Thymus (tissue), 11 donors: ENCODE results near the gene ADK. TPM values are rescaled to one million over a fixed set of nuclear protein-coding genes. Genes with fewer than 3 reads are reported as not detected.
"Not testable (repeated sequence)": the region's sequence is repeated elsewhere in the genome, so short reads cannot be mapped to it uniquely, and the experiment has no call there.

ENCODE experiments used
- DNase-seq, 9 donors: peaks; one replicate each; pipeline ENCODE4 v3.0.0-alpha.2; 2013; ENCODE audit warnings: low spot score in 9 of 9, low read depth in 6 of 9, missing footprints in 1 of 9
- H3K27ac ChIP-seq, 2 donors: one replicate each; pipeline ENCODE4 v1.5.1; 2013; ENCODE audit warnings: control low read depth in 1 of 2, low read depth in 1 of 2, low read length in 1 of 2, mild to moderate bottlenecking in 1 of 2, moderate library complexity in 1 of 2
- H3K27me3 ChIP-seq, 2 donors: one replicate each; pipeline ENCODE4 v1.5.1; 2013; ENCODE audit warnings: low read length in 1 of 2; ENCODE audit not compliant: control insufficient read depth in 2 of 2, insufficient read depth in 1 of 2
- H3K36me3 ChIP-seq, 2 donors: one replicate each; pipeline ENCODE4 v1.5.1; 2013; ENCODE audit warnings: low read length in 1 of 2, mild to moderate bottlenecking in 1 of 2, moderate library complexity in 1 of 2; ENCODE audit not compliant: control insufficient read depth in 2 of 2, insufficient read depth in 2 of 2
- H3K4me1 ChIP-seq, 2 donors: one replicate each; pipeline ENCODE4 v1.5.1; 2013; ENCODE audit warnings: low read length in 2 of 2; ENCODE audit not compliant: control insufficient read depth in 2 of 2, insufficient read depth in 2 of 2
- H3K4me3 ChIP-seq, 2 donors: one replicate each; pipeline ENCODE4 v1.5.1; 2013; ENCODE audit warnings: low read length in 2 of 2, control low read depth in 1 of 2, mild to moderate bottlenecking in 1 of 2
- H3K9me3 ChIP-seq, 2 donors: one replicate each; pipeline ENCODE4 v1.5.1; 2013; ENCODE audit warnings: low read length in 1 of 2, mild to moderate bottlenecking in 1 of 2; ENCODE audit not compliant: control insufficient read depth in 2 of 2, insufficient read depth in 1 of 2
- WGBS: extraction: QIAGEN DNeasy Blood & Tissue Kit; methylation state at CpG from one replicate; pipeline ENCODE4 v1.1.7; 2013; 5-methylcytosine and 5-hydroxymethylcytosine counted together
- polyA plus RNA-seq: library from polyadenylated mRNA; stranded (reverse); fragments of 200-250 nt; gene quantifications from one replicate; pipeline ENCODE4 v1.2.3, GENCODE V29; 2013
- total RNA-seq: library from RNA; stranded (reverse); fragments of 120-200 nt; gene quantifications from one replicate; pipeline ENCODE4 v1.2.4, GENCODE V29; 2013
- donor health status: healthy.

ADK gene
- total and polyA plus RNA-seq, 2 donors: 32.0 to 33.2 TPM

DNA sequence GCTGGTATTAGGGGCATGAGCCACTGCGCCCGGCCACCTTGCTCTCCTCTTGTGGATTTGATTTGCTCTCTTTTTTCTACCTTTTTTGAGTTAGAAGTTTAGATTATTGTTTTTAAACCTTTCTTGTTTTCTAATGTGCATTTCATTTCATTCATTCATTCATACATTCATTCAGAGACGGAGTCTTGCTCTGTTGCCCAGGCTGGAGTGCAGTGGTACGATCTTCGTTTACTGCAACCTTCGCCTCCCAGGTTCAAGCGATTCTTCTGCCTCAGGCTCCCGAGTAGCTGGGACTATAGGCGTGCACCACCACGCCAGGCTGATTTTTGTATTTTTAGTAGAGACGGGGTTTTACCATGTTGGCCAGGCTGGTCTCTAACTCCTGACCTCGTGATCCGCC, 37.6 kb downstream of the ADK start:
- not testable (repeated sequence) for H3K4me3 ChIP-seq, H3K27me3 ChIP-seq, H3K4me1 ChIP-seq, H3K27ac ChIP-seq, H3K36me3 ChIP-seq, DNase-seq, H3K9me3 ChIP-seq
- 98% methylated on average over 13 of the region's 13 CpGs for WGBS

DNA sequence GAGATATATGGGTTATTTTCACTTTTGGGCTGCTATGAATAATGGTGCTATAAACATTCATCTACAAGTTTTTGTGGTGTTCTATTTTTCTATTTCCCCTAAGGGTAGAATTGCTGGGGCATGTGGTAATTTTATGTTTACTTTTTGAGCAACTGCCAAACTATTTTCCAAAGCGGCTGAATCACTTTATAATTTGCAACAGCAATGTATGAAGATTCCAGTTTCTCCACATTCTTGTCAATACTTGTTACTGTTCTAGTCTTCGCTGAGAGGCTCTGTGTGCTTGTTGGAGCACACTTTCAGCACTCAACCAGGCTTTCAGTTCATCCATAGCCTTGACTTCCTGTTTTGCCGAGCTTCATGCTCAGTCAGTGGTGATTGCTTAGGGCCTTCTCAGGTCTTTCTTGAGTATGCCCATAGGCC, 39.0 kb downstream of the ADK start:
- peak in 7 of 9 donors; percentile 19 to 67 (median 26) for DNase-seq
- peak overlapping the region; percentile 68 to 84 for H3K27ac ChIP-seq
- H3K4me1 ChIP-seq: peaks cover 4 to 7% of the 10 kb centered on the region in 2 donors
- no peak overlapping the region for H3K4me3 ChIP-seq
- WGBS: 8% methylated on average over 3 of the region's 3 CpGs
- H3K9me3 ChIP-seq: no peaks in the 10 kb centered on the region
- peaks cover 0 to 2% of the 10 kb centered on the region in 2 donors for H3K27me3 ChIP-seq
- no peaks in the 10 kb centered on the region for H3K36me3 ChIP-seq

DNA sequence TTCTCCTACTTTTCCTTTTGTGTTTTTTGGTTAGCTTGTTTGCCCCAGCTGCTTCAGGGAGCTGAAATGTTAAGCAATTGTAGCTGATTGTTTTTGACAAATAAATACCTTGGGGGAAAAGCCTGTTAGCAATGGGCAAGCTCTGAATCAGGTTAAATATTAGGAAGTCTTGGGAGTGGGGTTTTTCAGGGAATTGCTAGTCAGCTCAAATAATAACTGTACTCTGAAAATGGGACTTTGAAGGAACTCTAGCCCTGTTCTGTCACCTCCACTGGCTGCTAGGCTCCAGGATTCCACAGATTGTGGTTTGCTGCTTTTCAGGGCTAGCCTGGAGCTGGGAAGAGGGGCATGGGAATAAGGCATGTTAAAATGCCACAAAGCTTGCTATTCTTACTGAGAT, 39.5 kb downstream of the ADK start:
- H3K9me3 ChIP-seq: no peaks in the 10 kb centered on the region
- no peak overlapping the region for H3K4me3 ChIP-seq
- no peaks in the 10 kb centered on the region for H3K36me3 ChIP-seq
- peaks cover 0 to 2% of the 10 kb centered on the region in 2 donors for H3K27me3 ChIP-seq
- H3K27ac ChIP-seq: peak overlapping the region; percentile 68 to 84
- DNase-seq: no peak
- H3K4me1 ChIP-seq: peaks cover 4 to 7% of the 10 kb centered on the region in 2 donors

GRCh38 chr10:74194545-74194944, 43.5 kb downstream of the ADK start:
- WGBS: 76% methylated on average over 3 of the region's 3 CpGs

GRCh38 chr10:74194999-74195398, 44.0 kb downstream of the ADK start:
- DNase-seq: no peak
- 94% methylated on average over 3 of the region's 3 CpGs for WGBS
- Histone ChIP-seq H3K9me3 (no peaks in the 10 kb centered on the region), H3K4me1 (peaks cover 4 to 7% of the 10 kb centered on the region in 2 donors), H3K27me3 (peaks cover 0 to 2% of the 10 kb centered on the region in 2 donors), H3K4me3 (no peak overlapping the region), H3K36me3 (no peaks in the 10 kb centered on the region), H3K27ac (no peak overlapping the region)

More at GRCh38 chr10:74194545-74194944, 43.5 kb downstream of the ADK start:
- Histone ChIP-seq H3K27me3 (peaks cover 0 to 2% of the 10 kb centered on the region in 2 donors), H3K27ac (no peak overlapping the region), H3K9me3 (no peaks in the 10 kb centered on the region), H3K4me1 (peaks cover 4 to 7% of the 10 kb centered on the region in 2 donors), H3K4me3 (no peak overlapping the region), H3K36me3 (no peaks in the 10 kb centered on the region)
- DNase-seq: no peak

DNA sequence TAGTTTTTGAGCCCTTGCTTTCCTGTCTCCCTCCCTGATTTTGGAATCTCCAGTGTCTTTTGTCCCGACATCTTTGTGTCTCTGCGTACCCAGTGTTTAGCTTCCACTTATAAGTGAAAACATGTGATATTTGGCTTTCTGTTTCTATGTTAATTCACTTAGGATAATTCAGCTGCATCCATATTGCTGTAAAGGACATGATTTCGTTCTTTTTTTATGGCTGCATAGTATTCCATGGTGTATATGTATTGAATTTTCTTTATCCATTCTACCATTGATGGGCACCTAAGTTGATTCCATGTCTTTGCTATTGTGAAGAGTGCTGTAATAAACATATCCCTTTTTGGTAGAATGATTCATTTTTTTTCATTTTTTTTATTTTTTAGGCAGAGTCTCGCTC, 48.3 kb downstream of the ADK start:
- no peaks in the 10 kb centered on the region for H3K9me3 ChIP-seq
- no peaks in the 10 kb centered on the region for H3K36me3 ChIP-seq
- H3K4me1 ChIP-seq: no peaks in the 10 kb centered on the region
- no peak for DNase-seq
- H3K27me3 ChIP-seq: no peaks in the 10 kb centered on the region
- no peak overlapping the region for H3K27ac ChIP-seq
- H3K4me3 ChIP-seq: no peak overlapping the region
- over 99% methylated on average over 4 of the region's 4 CpGs for WGBS

GRCh38 chr10:74202356-74202755, 51.3 kb downstream of the ADK start:
- WGBS: 97% methylated on average over 2 of the region's 2 CpGs

GRCh38 chr10:74206746-74207145, 55.7 kb downstream of the ADK start:
- no peaks in the 10 kb centered on the region for H3K27me3 ChIP-seq
- no peak overlapping the region for H3K4me3 ChIP-seq
- WGBS: 95% methylated on average over 6 of the region's 6 CpGs
- DNase-seq: no peak
- H3K9me3 ChIP-seq: no peaks in the 10 kb centered on the region
- no peak overlapping the region for H3K27ac ChIP-seq
- peaks cover 0 to 3% of the 10 kb centered on the region in 2 donors for H3K4me1 ChIP-seq
- H3K36me3 ChIP-seq: no peaks in the 10 kb centered on the region

More at GRCh38 chr10:74202356-74202755, 51.3 kb downstream of the ADK start:
- H3K27me3 ChIP-seq: no peaks in the 10 kb centered on the region
- no peaks in the 10 kb centered on the region for H3K36me3 ChIP-seq
- H3K9me3 ChIP-seq: no peaks in the 10 kb centered on the region
- no peak overlapping the region for H3K27ac ChIP-seq
- H3K4me3 ChIP-seq: no peak overlapping the region
- no peaks in the 10 kb centered on the region for H3K4me1 ChIP-seq
- DNase-seq: no peak

DNA sequence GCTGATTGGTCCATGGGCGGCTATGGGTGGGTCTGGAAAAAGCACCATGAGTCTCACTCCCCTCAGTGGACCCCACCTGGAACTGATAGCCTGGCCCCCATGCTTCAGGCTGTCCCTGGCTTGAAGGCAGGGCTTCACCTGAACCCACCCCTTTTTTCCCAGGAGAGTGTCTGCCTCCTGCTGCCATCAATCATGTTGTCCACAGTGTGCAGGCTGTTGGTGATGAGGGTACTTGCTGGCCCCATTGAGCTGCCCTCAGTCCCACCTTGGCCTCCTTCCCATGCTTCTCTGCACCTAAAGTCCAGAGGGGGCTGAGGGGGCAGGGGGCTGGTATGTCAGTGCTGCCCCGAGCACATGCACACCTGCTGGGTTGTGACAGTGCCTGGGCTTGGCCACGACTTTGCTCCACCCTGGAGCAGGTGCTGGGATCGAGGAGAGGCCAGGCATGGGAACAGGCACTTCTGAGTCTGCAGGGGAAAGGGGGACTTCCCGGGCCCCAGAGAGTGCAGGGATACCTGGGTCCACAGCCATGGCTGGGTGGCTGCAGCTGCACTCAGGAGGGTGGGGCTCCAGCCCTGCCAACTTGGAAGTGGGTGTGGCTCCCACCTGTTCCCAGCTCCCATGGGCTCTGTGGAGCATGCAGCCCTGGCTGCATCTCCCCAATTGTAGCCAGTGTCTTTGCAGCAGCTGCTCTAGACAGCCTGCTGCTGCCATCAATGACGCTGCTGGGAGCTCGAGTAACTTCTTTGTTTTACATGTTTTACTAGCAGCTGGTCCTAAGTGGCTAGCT, 56.9 kb downstream of the ADK start:
- peaks cover 0 to 3% of the 10 kb centered on the region in 2 donors for H3K4me1 ChIP-seq
- H3K4me3 ChIP-seq: no peak overlapping the region
- H3K27ac ChIP-seq: no peak overlapping the region
- H3K9me3 ChIP-seq: no peaks in the 10 kb centered on the region
- peak in 1 of 9 donors; percentile 16 for DNase-seq
- WGBS: 94% methylated on average over 7 of the region's 7 CpGs
- no peaks in the 10 kb centered on the region for H3K27me3 ChIP-seq
- H3K36me3 ChIP-seq: no peaks in the 10 kb centered on the region
